ENCODE data around the gene SFXN3. TPM values are rescaled to one million over a fixed set of nuclear protein-coding genes. Genes with fewer than 3 reads are reported as not detected.

Gene SFXN3
- total RNA-seq, 2 experiments from 2014 or later = 28.8 to 29.6 TPM

GRCh38 chr10:101018600-101019439 lies 12.2 kb upstream of the SFXN3 start:
- CTCF ChIA-PET = interaction anchor here (0.7 to 7.3 kb wide), 23 partner anchors 9 to 123 kb away, joined by 3 to 178 read pairs (median 7); partner anchors contain the start of genes KAZALD1, LZTS2, PDZD7 and SEMA4G
- POLR2A ChIA-PET = interaction anchor here (1.2 to 1.5 kb wide), 4 partner anchors 12 to 24 kb away, joined by 3 to 4 read pairs (median 3); no protein-coding TSS in a partner anchor
- Mint-ChIP-seq H3K36me3 (ENCODE audit: low read depth) (no peaks in the 10 kb centered on the region), H3K4me1 (ENCODE audit: low read depth) (peaks cover 20% of the 10 kb centered on the region), H3K27ac (no peak overlapping the region), H3K27me3 (peaks cover 42% of the 10 kb centered on the region), H3K4me3 (no peak overlapping the region), H3K9me3 (no peaks in the 10 kb centered on the region)
- TF ChIP-seq CTCF (IDR thresholded peaks at IDR 0.05) = peak; percentile 91
- intact Hi-C loops (cut with micrococcal nuclease) = loop anchor here (2.0 kb wide), 1 partner anchor 42 kb away; the partner anchor contains the start of gene KAZALD1
- peak; percentile 87 for ATAC-seq
- peak; percentile 93 for DNase-seq

GRCh38 chr10:101019440-101019703 lies 11.7 kb upstream of the SFXN3 start:
- ChIA-PET CTCF (interaction anchor here (0.7 to 7.3 kb wide), 22 partner anchors 8 to 123 kb away, joined by 3 to 178 read pairs (median 8); partner anchors contain the start of genes KAZALD1, LZTS2, PDZD7 and SEMA4G), POLR2A (interaction anchor here (1.2 to 1.5 kb wide), 3 partner anchors 11 to 23 kb away, joined by 3 to 4 read pairs (median 3); no protein-coding TSS in a partner anchor)
- no peaks in the 10 kb centered on the region for H3K9me3 Mint-ChIP-seq
- H3K27ac Mint-ChIP-seq = no peak overlapping the region
- intact Hi-C loops (cut with micrococcal nuclease) = loop anchor here (2.0 kb wide), 1 partner anchor 41 kb away; the partner anchor contains the start of gene KAZALD1
- no peak overlapping the region for H3K4me3 Mint-ChIP-seq
- H3K4me1 Mint-ChIP-seq (ENCODE audit: low read depth) = peaks cover 17% of the 10 kb centered on the region
- no peak for TF ChIP-seq CTCF (IDR thresholded peaks at IDR 0.05)
- H3K36me3 Mint-ChIP-seq (ENCODE audit: low read depth) = no peaks in the 10 kb centered on the region
- DNase-seq (no peak), ATAC-seq (no peak)
- peaks cover 42% of the 10 kb centered on the region for H3K27me3 Mint-ChIP-seq

GRCh38 chr10:101020427-101021075 lies 10.5 kb upstream of the SFXN3 start:
- no peak overlapping the region for H3K4me3 Mint-ChIP-seq
- no peaks in the 10 kb centered on the region for H3K36me3 Mint-ChIP-seq (ENCODE audit: low read depth)
- no peak for TF ChIP-seq CTCF (IDR thresholded peaks at IDR 0.05)
- no peaks in the 10 kb centered on the region for H3K9me3 Mint-ChIP-seq
- peaks cover 7% of the 10 kb centered on the region for H3K4me1 Mint-ChIP-seq (ENCODE audit: low read depth)
- H3K27ac Mint-ChIP-seq = no peak overlapping the region
- CTCF ChIA-PET = interaction anchor here (1.7 to 7.3 kb wide), 5 partner anchors 7 to 47 kb away, joined by 4 to 178 read pairs (median 114); partner anchors contain the start of genes LZTS2, PDZD7 and SFXN3
- ATAC-seq = no peak
- intact Hi-C loops (cut with micrococcal nuclease) = no loop called here
- POLR2A ChIA-PET = no interaction called here
- peaks cover 35% of the 10 kb centered on the region for H3K27me3 Mint-ChIP-seq
- no peak for DNase-seq

GRCh38 chr10:101021239-101021638 lies 9.8 kb upstream of the SFXN3 start:
- POLR2A ChIA-PET = interaction anchor here (0.7 kb wide), 1 partner anchor 8 kb away, joined by 3 read pairs; no protein-coding TSS in a partner anchor
- no peaks in the 10 kb centered on the region for H3K36me3 Mint-ChIP-seq (ENCODE audit: low read depth)
- no peak for ATAC-seq
- H3K27ac Mint-ChIP-seq = no peak overlapping the region
- peaks cover 7% of the 10 kb centered on the region for H3K4me1 Mint-ChIP-seq (ENCODE audit: low read depth)
- no peaks in the 10 kb centered on the region for H3K9me3 Mint-ChIP-seq
- H3K27me3 Mint-ChIP-seq = peaks cover 31% of the 10 kb centered on the region
- CTCF ChIA-PET = interaction anchor here (2.0 kb wide), 1 partner anchor 46 kb away, joined by 5 read pairs; no protein-coding TSS in a partner anchor
- no peak overlapping the region for H3K4me3 Mint-ChIP-seq
- TF ChIP-seq CTCF (IDR thresholded peaks at IDR 0.05) = no peak
- no peak for DNase-seq
- intact Hi-C loops (cut with micrococcal nuclease) = no loop called here
